ENCODE measurements around the gene TRIM63. TPM values are rescaled to one million over a fixed set of nuclear protein-coding genes. Genes with fewer than 3 reads are reported as not detected.
A peak's percentile ranks its signal among the peaks of the same experiment; 100 is the strongest.

Gene TRIM63
- polyA plus RNA-seq, 3 donors, result 0.09 TPM; not detected in 2

DNA sequence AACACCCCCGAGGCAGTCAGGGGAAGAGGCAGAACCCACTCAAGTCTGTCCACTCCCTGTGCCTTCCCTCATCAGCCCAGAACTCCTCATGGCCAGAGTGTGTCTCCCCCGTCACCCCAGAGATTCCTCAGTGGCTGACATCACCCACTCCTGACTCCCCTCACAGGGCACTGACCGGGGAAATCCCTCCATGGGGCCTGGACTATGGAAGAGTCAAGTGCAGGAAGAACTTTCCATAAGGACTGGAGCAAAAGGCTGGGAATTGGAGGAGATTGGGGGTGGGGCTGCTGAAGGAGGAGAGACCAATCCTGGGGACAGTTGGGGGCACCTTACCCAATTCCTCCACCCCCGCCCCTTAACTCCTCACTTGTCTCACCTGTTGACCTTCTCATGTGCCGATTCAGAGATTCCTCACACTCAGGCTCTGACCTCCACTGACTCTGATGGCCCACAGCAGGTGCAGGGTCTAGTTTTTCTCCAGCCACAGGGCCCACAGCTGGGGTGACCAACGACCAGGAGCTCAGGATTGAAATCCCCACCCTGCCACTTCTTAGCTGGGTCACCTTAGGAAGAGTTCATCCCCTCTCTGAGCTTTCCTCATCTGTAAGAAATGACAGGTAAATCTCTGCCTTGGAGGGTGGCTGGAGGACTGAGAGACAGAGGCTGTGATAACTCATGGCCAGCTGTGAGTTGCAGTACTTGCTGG, 46.3 kb downstream of the TRIM63 start:
- H4K20me1 ChIP-seq (ENCODE audit: insufficient read depth, low read length), result no peaks in the 10 kb centered on the region
- TF ChIP-seq, protein P1, sequence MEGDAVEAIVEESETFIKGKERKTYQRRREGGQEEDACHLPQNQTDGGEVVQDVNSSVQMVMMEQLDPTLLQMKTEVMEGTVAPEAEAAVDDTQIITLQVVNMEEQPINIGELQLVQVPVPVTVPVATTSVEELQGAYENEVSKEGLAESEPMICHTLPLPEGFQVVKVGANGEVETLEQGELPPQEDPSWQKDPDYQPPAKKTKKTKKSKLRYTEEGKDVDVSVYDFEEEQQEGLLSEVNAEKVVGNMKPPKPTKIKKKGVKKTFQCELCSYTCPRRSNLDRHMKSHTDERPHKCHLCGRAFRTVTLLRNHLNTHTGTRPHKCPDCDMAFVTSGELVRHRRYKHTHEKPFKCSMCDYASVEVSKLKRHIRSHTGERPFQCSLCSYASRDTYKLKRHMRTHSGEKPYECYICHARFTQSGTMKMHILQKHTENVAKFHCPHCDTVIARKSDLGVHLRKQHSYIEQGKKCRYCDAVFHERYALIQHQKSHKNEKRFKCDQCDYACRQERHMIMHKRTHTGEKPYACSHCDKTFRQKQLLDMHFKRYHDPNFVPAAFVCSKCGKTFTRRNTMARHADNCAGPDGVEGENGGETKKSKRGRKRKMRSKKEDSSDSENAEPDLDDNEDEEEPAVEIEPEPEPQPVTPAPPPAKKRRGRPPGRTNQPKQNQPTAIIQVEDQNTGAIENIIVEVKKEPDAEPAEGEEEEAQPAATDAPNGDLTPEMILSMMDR (IDR thresholded peaks at IDR 0.05), result no peak
- WGBS (ENCODE audit: insufficient coverage), result 74% methylated on average over 4 of the region's 6 CpGs
- H3K27me3 ChIP-seq (ENCODE audit: control insufficient read depth in 2 of 2, insufficient read depth in 2 of 2, low read length in 2 of 2), result peaks cover 0 to 2% of the 10 kb centered on the region in 2 donors
- Mint-ChIP-seq H3K4me3 (no peak overlapping the region), H3K9me3 (peaks cover 0 to 4% (median 0%) of the 10 kb centered on the region in 7 donors), H3K4me1 (peaks cover 26% of the 10 kb centered on the region), H3K27me3 (ENCODE audit: low read depth in 3 of 3) (peaks cover 11 to 32% (median 13%) of the 10 kb centered on the region in 3 donors), H3K36me3 (peaks cover 0 to 5% of the 10 kb centered on the region in 2 donors), H3K27ac (no peak overlapping the region)
- H3K4me3 ChIP-seq (replicated peaks in 1 of 3; ENCODE audit: low read depth in 2 of 3, low read length in 3 of 3), result no peak overlapping the region
- intact Hi-C loops (cut with micrococcal nuclease), result no loop called here
- no peak overlapping the region for H3K9ac ChIP-seq (ENCODE audit: insufficient read depth, low read length, poor library complexity, severe bottlenecking)
- H3K9me3 ChIP-seq (replicated peaks in 1 of 2; ENCODE audit: control insufficient read depth in 1 of 2, insufficient read depth in 1 of 2, low read length in 2 of 2), result no peaks in the 10 kb centered on the region
- H3K4me2 ChIP-seq (replicated peaks; ENCODE audit: extremely low read depth, low read length, poor library complexity, severe bottlenecking), result no peak overlapping the region
- H3K27ac ChIP-seq (ENCODE audit: low read depth in 1 of 2, low read length in 2 of 2), result no peak overlapping the region
- DNase-seq, result no peak
- no peak overlapping the region for H2AFZ ChIP-seq (ENCODE audit: insufficient read depth, low read depth, low read length, poor library complexity, severe bottlenecking)
- peaks cover 17 to 22% of the 10 kb centered on the region in 2 donors for H3K4me1 ChIP-seq (ENCODE audit: control insufficient read depth in 1 of 2, insufficient read depth in 2 of 2, low read length in 2 of 2)
- no peaks in the 10 kb centered on the region for H3K36me3 ChIP-seq (replicated peaks in 1 of 2; ENCODE audit: control insufficient read depth in 1 of 2, insufficient read depth in 2 of 2, low read length in 2 of 2)
- no peaks in the 10 kb centered on the region for H3K79me2 ChIP-seq (ENCODE audit: insufficient read depth, low read length)

DNA sequence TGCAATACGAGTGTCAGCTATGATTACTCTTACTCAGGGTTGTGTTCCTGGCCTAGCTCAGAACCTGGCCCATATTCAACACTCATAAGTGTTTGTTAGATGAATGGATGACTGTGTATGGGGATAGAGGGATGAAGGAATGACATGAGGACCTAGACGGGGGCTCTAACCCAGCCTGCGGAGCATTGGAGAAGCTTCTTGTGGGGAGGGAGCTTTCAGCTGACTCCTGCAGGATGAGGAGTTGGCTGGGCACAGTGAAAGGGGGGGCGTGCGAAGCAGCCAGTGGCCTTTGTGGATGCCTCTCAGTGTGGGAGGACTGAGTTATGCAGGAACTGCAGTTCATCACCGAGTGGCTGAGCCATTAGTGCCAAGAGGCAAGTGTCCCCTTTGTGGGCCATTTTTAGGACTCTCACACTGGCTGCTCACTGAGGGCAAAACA, 47.1 kb downstream of the TRIM63 start:
- Histone ChIP-seq H3K9me3 (replicated peaks in 1 of 2; ENCODE audit: control insufficient read depth in 1 of 2, insufficient read depth in 1 of 2, low read length in 2 of 2) (no peaks in the 10 kb centered on the region), H3K9ac (ENCODE audit: insufficient read depth, low read length, poor library complexity, severe bottlenecking) (no peak overlapping the region), H2AFZ (ENCODE audit: insufficient read depth, low read depth, low read length, poor library complexity, severe bottlenecking) (no peak overlapping the region), H3K4me1 (ENCODE audit: control insufficient read depth in 1 of 2, insufficient read depth in 2 of 2, low read length in 2 of 2) (peaks cover 25 to 29% of the 10 kb centered on the region in 2 donors), H3K4me2 (replicated peaks; ENCODE audit: extremely low read depth, low read length, poor library complexity, severe bottlenecking) (no peak overlapping the region), H4K20me1 (ENCODE audit: insufficient read depth, low read length) (no peaks in the 10 kb centered on the region), H3K4me3 (replicated peaks in 1 of 3; ENCODE audit: low read depth in 2 of 3, low read length in 3 of 3) (no peak overlapping the region), H3K36me3 (replicated peaks in 1 of 2; ENCODE audit: control insufficient read depth in 1 of 2, insufficient read depth in 2 of 2, low read length in 2 of 2) (no peaks in the 10 kb centered on the region), H3K27me3 (ENCODE audit: control insufficient read depth in 2 of 2, insufficient read depth in 2 of 2, low read length in 2 of 2) (peaks cover 0 to 2% of the 10 kb centered on the region in 2 donors), H3K79me2 (ENCODE audit: insufficient read depth, low read length) (no peaks in the 10 kb centered on the region), H3K27ac (ENCODE audit: low read depth in 1 of 2, low read length in 2 of 2) (no peak overlapping the region)
- 93% methylated on average over 5 of the region's 6 CpGs for WGBS (ENCODE audit: insufficient coverage)
- Mint-ChIP-seq H3K27ac (no peak overlapping the region), H3K36me3 (peaks cover 0 to 5% of the 10 kb centered on the region in 2 donors), H3K27me3 (ENCODE audit: low read depth in 3 of 3) (peaks cover 11 to 30% (median 13%) of the 10 kb centered on the region in 3 donors), H3K4me1 (peaks cover 33% of the 10 kb centered on the region), H3K4me3 (peak overlapping the region in 1 of 2 donors; percentile 26), H3K9me3 (peaks cover 0 to 4% (median 0%) of the 10 kb centered on the region in 7 donors)
- intact Hi-C loops (cut with micrococcal nuclease), result no loop called here
- DNase-seq, result no peak
- TF ChIP-seq, protein P1 (IDR thresholded peaks at IDR 0.05), result no peak
